ENCODE data around the gene KMT2E.

The KMT2E gene

DNA sequence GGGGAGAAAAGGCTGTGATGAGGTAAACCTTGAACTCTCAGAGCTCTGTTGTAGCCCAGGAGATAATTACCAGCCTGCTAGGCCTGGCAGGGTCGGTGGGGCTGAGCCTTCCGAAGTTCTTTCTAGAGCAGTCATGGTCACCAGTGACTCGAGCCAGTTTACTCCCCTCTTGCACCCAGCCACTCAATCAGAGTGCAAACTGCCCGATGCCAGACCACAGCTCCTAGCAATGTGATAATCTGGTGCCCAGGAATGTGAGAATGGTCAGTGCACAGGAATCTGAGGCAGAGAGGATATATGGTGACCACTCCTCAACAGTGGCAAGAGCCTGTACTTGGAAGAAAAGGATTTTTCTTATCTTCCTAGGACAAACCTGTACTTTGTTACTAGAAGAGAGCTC lies 46.4 kb upstream of the KMT2E start:
- no peak for TF ChIP-seq CTCF (IDR thresholded peaks at IDR 0.05; ENCODE audit: low read depth, low read length)
- no peak for DNase-seq
- no peak overlapping the region for H3K27ac ChIP-seq
- peaks cover 5% of the 10 kb centered on the region for H3K9me3 ChIP-seq (ENCODE audit: severe bottlenecking)
- H3K4me3 ChIP-seq (ENCODE audit: low read depth, low read length) = no peak overlapping the region
- H3K36me3 ChIP-seq = no peaks in the 10 kb centered on the region
- H3K27me3 ChIP-seq (ENCODE audit: insufficient read depth, low read depth, severe bottlenecking) = no peaks in the 10 kb centered on the region

- DNase-seq = no peak
- peaks cover 5% of the 10 kb centered on the region for H3K9me3 ChIP-seq (ENCODE audit: severe bottlenecking)
- H3K36me3 ChIP-seq = no peaks in the 10 kb centered on the region
- TF ChIP-seq CTCF (IDR thresholded peaks at IDR 0.05; ENCODE audit: low read depth, low read length) = no peak
- no peaks in the 10 kb centered on the region for H3K27me3 ChIP-seq (ENCODE audit: insufficient read depth, low read depth, severe bottlenecking)
- H3K4me3 ChIP-seq (ENCODE audit: low read depth, low read length) = no peak overlapping the region
- H3K27ac ChIP-seq = no peak overlapping the region
These were observed 45.4 kb upstream of the KMT2E start for GRCh38 chr7:104968648-104969047.

GRCh38 chr7:104969183-104969582 lies 44.8 kb upstream of the KMT2E start:
- no peaks in the 10 kb centered on the region for H3K36me3 ChIP-seq
- no peak overlapping the region for H3K27ac ChIP-seq
- no peaks in the 10 kb centered on the region for H3K27me3 ChIP-seq (ENCODE audit: insufficient read depth, low read depth, severe bottlenecking)
- no peak overlapping the region for H3K4me3 ChIP-seq (ENCODE audit: low read depth, low read length)
- no peak for TF ChIP-seq CTCF (IDR thresholded peaks at IDR 0.05; ENCODE audit: low read depth, low read length)
- peaks cover under 1% of the 10 kb centered on the region for H3K9me3 ChIP-seq (ENCODE audit: severe bottlenecking)
- DNase-seq = no peak

- TF ChIP-seq CTCF (IDR thresholded peaks at IDR 0.05; ENCODE audit: low read depth, low read length) = no peak
- H3K27me3 ChIP-seq (ENCODE audit: insufficient read depth, low read depth, severe bottlenecking) = no peaks in the 10 kb centered on the region
- H3K4me3 ChIP-seq (ENCODE audit: low read depth, low read length) = no peak overlapping the region
- no peak overlapping the region for H3K27ac ChIP-seq
- no peaks in the 10 kb centered on the region for H3K36me3 ChIP-seq
- DNase-seq = no peak
- no peaks in the 10 kb centered on the region for H3K9me3 ChIP-seq (ENCODE audit: severe bottlenecking)
These were observed 42.5 kb upstream of the KMT2E start for GRCh38 chr7:104971290-104972071.

- Histone ChIP-seq H3K9me3 (ENCODE audit: severe bottlenecking) (no peaks in the 10 kb centered on the region), H3K4me3 (ENCODE audit: low read depth, low read length) (no peak overlapping the region), H3K36me3 (no peaks in the 10 kb centered on the region), H3K27ac (no peak overlapping the region), H3K27me3 (ENCODE audit: insufficient read depth, low read depth, severe bottlenecking) (no peaks in the 10 kb centered on the region)
- no peak for DNase-seq
- TF ChIP-seq CTCF (IDR thresholded peaks at IDR 0.05; ENCODE audit: low read depth, low read length) = no peak
These were observed 41.5 kb upstream of the KMT2E start for GRCh38 chr7:104972500-104972899.

DNA sequence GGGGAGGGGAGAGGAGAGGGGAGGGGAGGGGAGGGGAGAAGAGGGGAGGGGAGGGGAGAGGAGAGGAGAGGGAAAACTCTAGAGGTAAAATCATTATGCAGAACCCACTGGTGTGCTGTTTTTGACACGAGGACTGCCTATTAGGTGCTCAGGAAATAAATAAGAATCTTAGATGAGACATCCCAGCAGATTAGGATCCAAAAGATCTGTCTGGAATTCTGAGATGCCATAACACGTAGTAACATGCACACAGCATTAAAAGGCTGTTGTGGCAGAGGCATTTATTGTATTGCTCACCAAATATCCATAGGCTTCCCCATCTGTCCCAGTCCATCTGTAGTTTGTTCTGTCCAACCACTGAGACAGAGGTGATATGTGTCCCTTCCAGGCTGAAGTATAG lies 40.8 kb upstream of the KMT2E start:
- no peak for DNase-seq
- H3K27ac ChIP-seq = no peak overlapping the region
- H3K36me3 ChIP-seq = no peaks in the 10 kb centered on the region
- H3K4me3 ChIP-seq (ENCODE audit: low read depth, low read length) = no peak overlapping the region
- no peaks in the 10 kb centered on the region for H3K9me3 ChIP-seq (ENCODE audit: severe bottlenecking)
- TF ChIP-seq CTCF (IDR thresholded peaks at IDR 0.05; ENCODE audit: low read depth, low read length) = no peak
- no peaks in the 10 kb centered on the region for H3K27me3 ChIP-seq (ENCODE audit: insufficient read depth, low read depth, severe bottlenecking)
